ENCODE measurements around the gene LRP8.
"Not testable (repeated sequence)": the region's sequence is repeated elsewhere in the genome, so short reads cannot be mapped to it uniquely, and the experiment has no call there.

LRP8 gene

DNA sequence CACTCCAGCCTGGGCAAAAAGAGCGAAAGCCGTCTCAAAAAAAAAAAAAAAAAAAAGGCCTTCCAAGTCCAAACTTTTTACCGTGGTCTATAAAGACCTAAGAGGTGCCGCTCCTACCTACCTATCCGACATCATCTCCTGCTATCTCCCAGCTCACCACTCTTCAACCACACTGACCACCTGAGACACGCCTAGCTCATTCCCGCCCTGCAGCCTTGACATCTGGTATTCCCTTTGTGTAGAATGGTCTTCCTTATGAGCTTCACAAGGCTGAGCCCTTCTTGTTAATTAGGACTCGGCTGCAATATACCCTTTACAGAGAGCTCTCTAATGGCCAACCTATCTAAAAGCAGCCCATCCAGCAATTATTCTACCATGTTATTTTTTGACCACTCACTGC, 90.2 kb downstream of the LRP8 start:
- in situ Hi-C loops (cut with MboI; ENCODE audit: low sequenced_read_pairs) = no loop called here

DNA sequence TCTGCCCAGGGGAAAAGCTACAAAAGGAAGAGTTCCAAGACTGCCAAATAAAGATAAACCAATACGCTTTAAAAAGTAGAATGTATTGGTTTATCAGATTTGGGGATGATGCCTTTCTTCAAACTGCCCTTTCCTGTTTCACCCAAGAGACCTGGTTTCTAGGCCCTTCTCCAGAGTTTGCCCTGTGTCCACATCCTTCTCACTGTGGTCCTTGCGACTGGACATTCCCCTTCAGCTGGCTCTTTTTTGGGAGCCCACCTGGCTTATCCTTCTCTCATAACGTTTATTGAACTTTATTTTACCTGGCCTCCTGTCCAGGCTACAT, 106.9 kb downstream of the LRP8 start:
- in situ Hi-C loops (cut with MboI; ENCODE audit: low sequenced_read_pairs) = no loop called here

GRCh38 chr1:53220171-53220961, 107.5 kb downstream of the LRP8 start, which contains the start of gene CZIB:
Gene CZIB (minus strand): TSS chr1:53220634. CDS start chr1:53220575, 59 bp downstream.
- in situ Hi-C loops (cut with MboI; ENCODE audit: low sequenced_read_pairs) = no loop called here

- in situ Hi-C loops (cut with MboI; ENCODE audit: low sequenced_read_pairs) = no loop called here
Observed at GRCh38 chr1:53219711-53220110, 108.2 kb downstream of the LRP8 start.

DNA sequence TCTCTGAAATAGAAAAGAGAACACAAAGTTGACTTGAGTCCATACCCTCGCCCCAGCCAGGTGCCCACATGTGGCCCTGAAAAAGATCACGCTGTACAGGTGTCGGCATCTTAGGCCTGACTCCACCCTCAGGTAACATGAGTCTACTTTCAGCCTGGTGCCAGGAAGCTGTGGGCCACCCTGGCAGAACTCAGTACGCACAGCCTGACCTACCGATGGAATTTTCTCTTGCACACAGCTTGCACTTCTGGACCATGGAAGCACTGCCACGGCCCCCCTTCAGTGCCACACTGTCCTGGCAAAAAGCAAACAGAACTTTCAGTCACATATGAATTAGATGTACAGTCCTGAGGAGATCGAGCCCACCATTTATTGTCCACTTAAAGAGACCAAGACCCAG, 109.7 kb downstream of the LRP8 start:
- in situ Hi-C loops (cut with MboI; ENCODE audit: low sequenced_read_pairs) = no loop called here

GRCh38 chr1:53214376-53214940, 113.4 kb downstream of the LRP8 start:
- in situ Hi-C loops (cut with MboI; ENCODE audit: low sequenced_read_pairs) = no loop called here

DNA sequence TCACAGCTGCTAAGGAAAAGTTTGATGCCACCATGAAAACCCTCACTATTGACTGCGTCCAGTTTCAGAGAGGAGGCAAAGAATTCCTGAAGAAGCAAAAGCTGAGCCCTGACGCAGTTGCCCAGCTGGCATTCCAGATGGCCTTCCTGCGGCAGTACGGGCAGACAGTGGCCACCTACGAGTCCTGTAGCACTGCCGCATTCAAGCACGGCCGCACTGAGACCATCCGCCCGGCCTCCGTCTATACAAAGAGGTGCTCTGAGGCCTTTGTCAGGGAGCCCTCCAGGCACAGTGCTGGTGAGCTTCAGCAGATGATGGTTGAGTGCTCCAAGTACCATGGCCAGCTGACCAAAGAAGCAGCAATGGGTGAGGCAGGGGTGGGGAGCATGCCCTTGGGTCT, 116.9 kb downstream of the LRP8 start:
- in situ Hi-C loops (cut with MboI; ENCODE audit: low sequenced_read_pairs) = no loop called here

- in situ Hi-C loops (cut with MboI; ENCODE audit: low sequenced_read_pairs) = no loop called here
Observed at GRCh38 chr1:53210352-53210751, 117.5 kb downstream of the LRP8 start.

- in situ Hi-C loops (cut with MboI; ENCODE audit: low sequenced_read_pairs) = no loop called here
Observed at GRCh38 chr1:53207726-53208125, 120.1 kb downstream of the LRP8 start.

GRCh38 chr1:53206735-53207379, 121.0 kb downstream of the LRP8 start:
- in situ Hi-C loops (cut with MboI; ENCODE audit: low sequenced_read_pairs) = no loop called here

GRCh38 chr1:53206083-53206685, 121.7 kb downstream of the LRP8 start:
- in situ Hi-C loops (cut with MboI; ENCODE audit: low sequenced_read_pairs) = not testable (repeated sequence)

DNA sequence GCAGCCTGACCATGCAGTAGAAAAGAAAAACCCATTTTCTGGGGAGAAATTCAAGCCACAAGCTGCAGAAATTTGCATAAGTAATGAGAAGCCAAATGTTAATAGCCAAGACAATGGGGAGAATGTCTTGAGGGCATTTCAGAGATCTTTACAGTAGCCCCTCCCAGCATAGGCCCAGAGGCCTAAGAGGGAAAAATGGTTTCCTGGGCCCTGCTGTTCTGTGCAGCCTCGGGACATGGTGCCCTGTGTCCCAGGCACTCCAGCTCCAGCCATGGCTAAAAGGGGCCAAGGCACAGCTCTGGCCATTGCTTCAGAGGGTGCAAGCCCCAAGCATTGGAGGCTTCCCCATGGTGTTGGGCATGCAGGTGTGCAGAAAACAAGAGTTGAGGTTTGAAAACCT, 122.4 kb downstream of the LRP8 start:
- in situ Hi-C loops (cut with MboI; ENCODE audit: low sequenced_read_pairs) = not testable (repeated sequence)

GRCh38 chr1:53203466-53203865, 124.4 kb downstream of the LRP8 start:
- in situ Hi-C loops (cut with MboI; ENCODE audit: low sequenced_read_pairs) = no loop called here

- in situ Hi-C loops (cut with MboI; ENCODE audit: low sequenced_read_pairs) = no loop called here
Observed at GRCh38 chr1:53198241-53198651, 129.6 kb downstream of the LRP8 start.

- in situ Hi-C loops (cut with MboI; ENCODE audit: low sequenced_read_pairs) = no loop called here
Observed at GRCh38 chr1:53197291-53198200, 130.3 kb downstream of the LRP8 start.

- in situ Hi-C loops (cut with MboI; ENCODE audit: low sequenced_read_pairs) = no loop called here
Observed at GRCh38 chr1:53196485-53197290, 131.2 kb downstream of the LRP8 start, which contains the start of gene CPT2. Gene CPT2 (plus strand): TSS chr1:53196824. CDS start chr1:53196944, 120 bp downstream.

DNA sequence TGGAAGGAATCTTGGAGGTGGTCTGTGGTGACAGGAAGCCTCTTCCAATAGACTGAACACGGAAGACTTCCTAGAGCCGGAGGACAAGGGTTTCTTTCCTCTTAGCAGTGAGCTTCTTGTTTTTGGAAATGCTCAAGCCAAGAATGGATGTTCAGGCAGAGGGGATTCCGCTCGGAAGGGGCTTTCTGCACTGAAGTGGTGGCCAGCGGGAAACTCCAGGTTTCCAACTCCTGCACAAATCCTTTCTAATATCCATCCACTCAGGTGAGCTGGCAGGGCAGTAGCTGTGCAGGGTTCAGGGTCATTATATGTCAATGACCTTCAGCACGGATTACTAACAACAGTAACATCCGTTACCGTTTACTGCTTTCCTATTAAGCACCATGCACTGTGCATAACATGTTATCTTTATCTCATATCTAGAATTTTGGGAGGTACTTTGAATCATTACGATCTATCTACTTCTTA, 131.8 kb downstream of the LRP8 start:
- in situ Hi-C loops (cut with MboI; ENCODE audit: low sequenced_read_pairs) = no loop called here

DNA sequence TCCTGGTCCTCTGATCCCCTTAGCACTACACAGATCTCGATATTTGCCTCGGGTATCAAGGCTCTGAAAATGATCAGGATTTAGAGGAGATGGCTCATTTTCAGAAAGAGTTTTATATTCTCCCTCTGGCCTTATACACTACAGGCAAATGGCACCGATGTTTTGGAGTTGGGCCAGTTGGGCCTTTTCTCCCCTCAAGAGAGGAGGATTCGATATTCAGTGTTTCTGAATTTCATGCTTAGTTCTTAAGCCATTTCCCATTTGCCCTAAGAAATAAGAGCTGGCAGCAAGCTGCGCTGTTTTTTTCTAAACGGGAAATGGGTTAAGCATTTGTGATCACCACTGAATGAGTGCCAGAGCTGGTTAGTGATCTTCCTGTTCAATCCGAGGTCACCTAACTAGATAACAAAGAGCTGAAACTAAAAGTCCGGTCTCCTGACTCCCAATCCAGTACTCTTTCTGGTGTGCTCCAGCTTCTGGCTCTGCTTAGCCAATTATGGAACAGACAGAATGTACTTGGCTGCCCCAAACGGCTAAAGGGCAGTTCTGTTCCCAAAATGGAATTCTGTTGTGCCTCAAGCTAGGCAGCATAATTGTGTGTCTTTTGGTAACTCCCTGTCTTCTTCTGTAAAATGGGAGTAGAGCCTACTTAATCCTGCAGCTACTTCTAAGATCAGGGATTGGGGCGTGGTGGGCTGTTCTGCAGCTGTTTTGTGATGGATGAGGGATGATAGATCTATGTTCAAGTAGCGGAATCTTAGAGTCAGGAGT, 132.4 kb downstream of the LRP8 start:
- in situ Hi-C loops (cut with MboI; ENCODE audit: low sequenced_read_pairs) = no loop called here

Data from HL-60/S4 treated with retinoic acid at 250 ng/mL for 4 days and 3 days (cell line).